ENCODE measurements around the gene FAM13A. TPM values are rescaled to one million over a fixed set of nuclear protein-coding genes. Genes with fewer than 3 reads are reported as not detected.
"Not testable (repeated sequence)": the region's sequence is repeated elsewhere in the genome, so short reads cannot be mapped to it uniquely, and the experiment has no call there.

Gene FAM13A
- total RNA-seq, 4 donors from 2014 or later = 157 to 327 (median 202) TPM

- H3K27ac ChIP-seq = no peak overlapping the region
- intact Hi-C loops (cut with DNase I) = no loop called here
- H3K36me3 ChIP-seq = no peaks in the 10 kb centered on the region
- TF ChIP-seq CTCF (IDR thresholded peaks at IDR 0.05) = no peak
- no peak for TF ChIP-seq POLR2A (IDR thresholded peaks at IDR 0.05)
- 27 to 35% methylated on average over 3 of the region's 3 CpGs for WGBS, 2 donors
- H3K4me1 ChIP-seq = peaks cover 0 to 4% of the 10 kb centered on the region in 2 donors
- no peaks in the 10 kb centered on the region for H3K9me3 ChIP-seq
- no peaks in the 10 kb centered on the region for H3K27me3 ChIP-seq
- H3K4me3 ChIP-seq (replicated peaks in 1 of 3) = no peak overlapping the region
- no peak for DNase-seq
Measured at GRCh38 chr4:88933414-88934160, 123.4 kb downstream of the FAM13A start.

GRCh38 chr4:88928852-88929251 is 128.1 kb downstream of the FAM13A start:
- 83 to 88% methylated on average over 1 of the region's 1 CpG for WGBS, 2 donors
- Histone ChIP-seq H3K36me3 (no peaks in the 10 kb centered on the region), H3K27ac (no peak overlapping the region), H3K4me3 (replicated peaks in 1 of 3) (no peak overlapping the region), H3K4me1 (peaks cover 0 to 3% of the 10 kb centered on the region in 2 donors), H3K27me3 (no peaks in the 10 kb centered on the region), H3K9me3 (no peaks in the 10 kb centered on the region)
- intact Hi-C loops (cut with DNase I) = no loop called here
- TF ChIP-seq CTCF (IDR thresholded peaks at IDR 0.05) (no peak), POLR2A (IDR thresholded peaks at IDR 0.05) (no peak)
- no peak for DNase-seq

- Histone ChIP-seq H3K27ac (no peak overlapping the region), H3K27me3 (no peaks in the 10 kb centered on the region), H3K4me1 (no peaks in the 10 kb centered on the region), H3K9me3 (no peaks in the 10 kb centered on the region), H3K4me3 (replicated peaks in 1 of 3) (no peak overlapping the region), H3K36me3 (no peaks in the 10 kb centered on the region)
- intact Hi-C loops (cut with DNase I) = no loop called here
- TF ChIP-seq CTCF (IDR thresholded peaks at IDR 0.05) = no peak
- no peak for TF ChIP-seq POLR2A (IDR thresholded peaks at IDR 0.05)
- no peak for DNase-seq
Measured at GRCh38 chr4:88927420-88927819, 129.6 kb downstream of the FAM13A start.

- no peaks in the 10 kb centered on the region for H3K9me3 ChIP-seq
- H3K4me1 ChIP-seq = no peaks in the 10 kb centered on the region
- intact Hi-C loops (cut with DNase I) = no loop called here
- DNase-seq = no peak
- H3K27ac ChIP-seq = no peak overlapping the region
- no peaks in the 10 kb centered on the region for H3K27me3 ChIP-seq
- no peaks in the 10 kb centered on the region for H3K36me3 ChIP-seq
- TF ChIP-seq POLR2A (IDR thresholded peaks at IDR 0.05) = no peak
- no peak for TF ChIP-seq CTCF (IDR thresholded peaks at IDR 0.05)
- no peak overlapping the region for H3K4me3 ChIP-seq (replicated peaks in 1 of 3)
Measured at GRCh38 chr4:88919056-88919455, 137.9 kb downstream of the FAM13A start.

GRCh38 chr4:88913181-88913580 is 143.8 kb downstream of the FAM13A start:
- H3K4me3 ChIP-seq (replicated peaks in 1 of 3); H3K9me3 ChIP-seq; H3K36me3 ChIP-seq; H3K27ac ChIP-seq; H3K4me1 ChIP-seq; H3K27me3 ChIP-seq; DNase-seq; intact Hi-C loops (cut with DNase I): not testable (repeated sequence)
